ENCODE results near the gene PLOD1.
A peak's percentile ranks its signal among the peaks of the same experiment; 100 is the strongest.

Gene PLOD1

GRCh38 chr1:12019858-12020509 lies 85.5 kb downstream of the PLOD1 start:
- TF ChIP-seq, protein P1, sequence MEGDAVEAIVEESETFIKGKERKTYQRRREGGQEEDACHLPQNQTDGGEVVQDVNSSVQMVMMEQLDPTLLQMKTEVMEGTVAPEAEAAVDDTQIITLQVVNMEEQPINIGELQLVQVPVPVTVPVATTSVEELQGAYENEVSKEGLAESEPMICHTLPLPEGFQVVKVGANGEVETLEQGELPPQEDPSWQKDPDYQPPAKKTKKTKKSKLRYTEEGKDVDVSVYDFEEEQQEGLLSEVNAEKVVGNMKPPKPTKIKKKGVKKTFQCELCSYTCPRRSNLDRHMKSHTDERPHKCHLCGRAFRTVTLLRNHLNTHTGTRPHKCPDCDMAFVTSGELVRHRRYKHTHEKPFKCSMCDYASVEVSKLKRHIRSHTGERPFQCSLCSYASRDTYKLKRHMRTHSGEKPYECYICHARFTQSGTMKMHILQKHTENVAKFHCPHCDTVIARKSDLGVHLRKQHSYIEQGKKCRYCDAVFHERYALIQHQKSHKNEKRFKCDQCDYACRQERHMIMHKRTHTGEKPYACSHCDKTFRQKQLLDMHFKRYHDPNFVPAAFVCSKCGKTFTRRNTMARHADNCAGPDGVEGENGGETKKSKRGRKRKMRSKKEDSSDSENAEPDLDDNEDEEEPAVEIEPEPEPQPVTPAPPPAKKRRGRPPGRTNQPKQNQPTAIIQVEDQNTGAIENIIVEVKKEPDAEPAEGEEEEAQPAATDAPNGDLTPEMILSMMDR (IDR thresholded peaks at IDR 0.05; ENCODE audit: insufficient read depth, low read length, missing control alignments), result no peak
- CTCF ChIA-PET, result interaction anchor here (0.8 to 3.7 kb wide), 3 partner anchors 11 to 102 kb away, joined by 4 to 17 read pairs (median 11); no protein-coding TSS in a partner anchor
- POLR2A ChIA-PET, result interaction anchor here (1.1 to 2.3 kb wide), 6 partner anchors 9 to 112 kb away, joined by 3 to 9 read pairs (median 6); no protein-coding TSS in a partner anchor
- H3K4me3 ChIP-seq (ENCODE audit: low read depth, low read length), result peak overlapping the region; percentile 85
- DNase-seq (ENCODE audit: low read depth, low spot score), result no peak

- H3K4me3 ChIP-seq (ENCODE audit: low read depth, low read length), result no peak overlapping the region
- TF ChIP-seq, protein P1 (IDR thresholded peaks at IDR 0.05; ENCODE audit: insufficient read depth, low read length, missing control alignments), result no peak
- POLR2A ChIA-PET, result interaction anchor here (1.4 kb wide), 1 partner anchor 19 kb away, joined by 3 read pairs; no protein-coding TSS in a partner anchor
- DNase-seq (ENCODE audit: low read depth, low spot score), result no peak
- CTCF ChIA-PET, result interaction anchor here (1.6 to 3.7 kb wide), 3 partner anchors 10 to 187 kb away, joined by 3 to 17 read pairs (median 12); no protein-coding TSS in a partner anchor
Measured at GRCh38 chr1:12021616-12022015, 87.1 kb downstream of the PLOD1 start.

DNA sequence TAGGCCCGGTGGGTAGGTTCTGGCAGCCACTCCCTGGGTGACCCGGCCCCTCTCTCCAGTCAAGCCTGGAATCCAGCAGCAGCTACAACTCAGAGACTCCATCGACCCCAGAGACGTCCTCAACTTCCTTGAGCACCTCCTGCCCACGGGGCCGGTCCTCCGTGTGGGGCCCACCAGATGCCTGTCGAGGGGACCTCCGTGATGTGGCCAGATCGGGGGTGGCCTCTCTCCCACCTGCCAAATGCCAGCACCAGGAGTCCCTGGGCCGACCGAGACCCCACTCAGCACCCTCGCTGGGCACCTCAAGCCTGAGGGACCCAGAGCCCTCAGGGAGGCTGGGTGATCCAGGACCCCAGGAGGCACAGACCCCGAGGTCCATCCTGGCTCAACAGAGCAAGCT lies 87.5 kb downstream of the PLOD1 start:
- POLR2A ChIA-PET, result interaction anchor here (1.4 kb wide), 1 partner anchor 19 kb away, joined by 3 read pairs; no protein-coding TSS in a partner anchor
- no peak overlapping the region for H3K4me3 ChIP-seq (ENCODE audit: low read depth, low read length)
- TF ChIP-seq, protein P1 (IDR thresholded peaks at IDR 0.05; ENCODE audit: insufficient read depth, low read length, missing control alignments), result no peak

More for the DNA sequence above, 87.5 kb downstream of the PLOD1 start:
- CTCF ChIA-PET, result interaction anchor here (1.6 to 2.9 kb wide), 2 partner anchors 10 to 186 kb away, joined by 3 to 12 read pairs; no protein-coding TSS in a partner anchor
- no peak for DNase-seq (ENCODE audit: low read depth, low spot score)
